NCI-H526 (cell line): ENCODE data around the gene CCDC170.
"Not testable (repeated sequence)": the region's sequence is repeated elsewhere in the genome, so short reads cannot be mapped to it uniquely, and the experiment has no call there.

Experiments used
- DNase-seq, 2 experiments: peaks; one replicate each; lab custom pipeline; 2025; lab: John Stamatoyannopoulos, UW

The CCDC170 gene

GRCh38 chr6:151544884-151545283 lies 51.1 kb downstream of the CCDC170 start:
- DNase-seq: not testable (repeated sequence)

GRCh38 chr6:151546941-151547659 lies 53.3 kb downstream of the CCDC170 start:
- DNase-seq: no peak

GRCh38 chr6:151548201-151548600 lies 54.4 kb downstream of the CCDC170 start:
- no peak for DNase-seq

GRCh38 chr6:151549790-151550189 lies 56.0 kb downstream of the CCDC170 start:
- DNase-seq: no peak

GRCh38 chr6:151550618-151551017 lies 56.8 kb downstream of the CCDC170 start:
- no peak for DNase-seq

GRCh38 chr6:151551223-151551857 lies 57.5 kb downstream of the CCDC170 start:
- no peak for DNase-seq

GRCh38 chr6:151553416-151554165 lies 59.8 kb downstream of the CCDC170 start:
- DNase-seq: no peak

- no peak for DNase-seq
Measured at GRCh38 chr6:151561238-151561637, 67.4 kb downstream of the CCDC170 start.

GRCh38 chr6:151564654-151565053 lies 70.8 kb downstream of the CCDC170 start:
- no peak for DNase-seq

GRCh38 chr6:151565940-151566339 lies 72.1 kb downstream of the CCDC170 start:
- no peak for DNase-seq

- no peak for DNase-seq
Measured at GRCh38 chr6:151566557-151566956, 72.7 kb downstream of the CCDC170 start.

- no peak for DNase-seq
Measured at GRCh38 chr6:151576633-151577032, 82.8 kb downstream of the CCDC170 start.

GRCh38 chr6:151577257-151577656 lies 83.4 kb downstream of the CCDC170 start:
- no peak for DNase-seq

- DNase-seq: no peak
Measured at GRCh38 chr6:151585741-151586140, 91.9 kb downstream of the CCDC170 start.

GRCh38 chr6:151589667-151590066 lies 95.8 kb downstream of the CCDC170 start:
- no peak for DNase-seq

GRCh38 chr6:151590742-151591141 lies 96.9 kb downstream of the CCDC170 start:
- DNase-seq: no peak

GRCh38 chr6:151592449-151593159 lies 98.8 kb downstream of the CCDC170 start:
- no peak for DNase-seq

GRCh38 chr6:151609146-151609902 lies 115.5 kb downstream of the CCDC170 start:
- no peak for DNase-seq

GRCh38 chr6:151610326-151610725 lies 116.5 kb downstream of the CCDC170 start:
- DNase-seq: no peak

GRCh38 chr6:151614630-151615029 lies 120.8 kb downstream of the CCDC170 start:
- DNase-seq: no peak

- no peak for DNase-seq
Measured at GRCh38 chr6:151616091-151616513, 122.3 kb downstream of the CCDC170 start.

GRCh38 chr6:151616600-151616999 lies 122.8 kb downstream of the CCDC170 start:
- no peak for DNase-seq
